HEK293 (cell line): ENCODE results near the gene ETV4.

ENCODE experiments used
- BCL11B ChIP-seq: fragments of 450-650 bp; formaldehyde crosslinking; IDR thresholded peaks from 2 replicates; pipeline ENCODE4 v1.5.1; 2016; ENCODE audit warnings: low read depth, missing biosample characterization, missing genetic modification characterization
- BCL6B ChIP-seq: fragments of 450-650 bp; formaldehyde crosslinking; IDR thresholded peaks from 2 replicates; pipeline ENCODE4 v1.5.1; 2017; ENCODE audit warnings: missing biosample characterization, missing genetic modification characterization
- CTCF ChIP-seq: fragments of 450-650 bp; formaldehyde crosslinking; IDR thresholded peaks from 2 replicates; pipeline ENCODE4 v1.5.1; 2016; ENCODE audit warnings: missing biosample characterization, missing genetic modification characterization
- GFI1B ChIP-seq: fragments of 450-650 bp; formaldehyde crosslinking; IDR thresholded peaks from 2 replicates; pipeline ENCODE4 v1.5.1; 2016; ENCODE audit warnings: missing biosample characterization, missing genetic modification characterization
- GLI2 ChIP-seq: fragments of 450-650 bp; formaldehyde crosslinking; IDR thresholded peaks from 2 replicates; pipeline ENCODE4; 2017; ENCODE audit warnings: missing biosample characterization, missing genetic modification characterization, low read depth, borderline replicate concordance
- HIC1 ChIP-seq: fragments of 450-650 bp; formaldehyde crosslinking; IDR thresholded peaks from 2 replicates; pipeline ENCODE4 v1.5.1; 2016; ENCODE audit warnings: missing biosample characterization, missing genetic modification characterization
- HOXA7 ChIP-seq: sonication (generic); formaldehyde crosslinking; IDR thresholded peaks from 2 replicates; pipeline ENCODE4 v1.8.1; 2022; ENCODE audit warnings: missing genetic modification reagents, borderline replicate concordance
- PBX3 ChIP-seq: sonication (generic); formaldehyde crosslinking; IDR thresholded peaks from 2 replicates; pipeline ENCODE4 v1.8.1; 2022; ENCODE audit warnings: mild to moderate bottlenecking, moderate library complexity, missing genetic modification reagents
- PRDM10 ChIP-seq: fragments of 450-650 bp; formaldehyde crosslinking; IDR thresholded peaks from 2 replicates; pipeline ENCODE4 v1.5.1; 2016; ENCODE audit warnings: missing biosample characterization, missing genetic modification characterization
- PRDM2 ChIP-seq: fragments of 450-650 bp; formaldehyde crosslinking; IDR thresholded peaks from 2 replicates; pipeline ENCODE4 v1.5.1; 2016; ENCODE audit warnings: missing biosample characterization, missing genetic modification characterization, borderline replicate concordance
- SP7 ChIP-seq: fragments of 450-650 bp; formaldehyde crosslinking; IDR thresholded peaks from 2 replicates; pipeline ENCODE4 v1.5.1; 2016; ENCODE audit warnings: missing biosample characterization, missing genetic modification characterization
- WT1 ChIP-seq: fragments of 450-650 bp; formaldehyde crosslinking; IDR thresholded peaks from 2 replicates; pipeline ENCODE4 v1.5.1; 2016; ENCODE audit warnings: missing biosample characterization, missing genetic modification characterization
- ZBTB44 ChIP-seq: fragments of 450-650 bp; IDR thresholded peaks from 2 replicates; pipeline ENCODE4 v1.5.1; 2018; ENCODE audit warnings: missing biosample characterization, mild to moderate bottlenecking, missing genetic modification characterization
- ZNF211 ChIP-seq: fragments of 450-650 bp; formaldehyde crosslinking; IDR thresholded peaks from 2 replicates; pipeline ENCODE4 v1.5.1; 2016; ENCODE audit warnings: low read depth, missing biosample characterization, missing genetic modification characterization
- ZNF239 ChIP-seq: fragments of 450-650 bp; formaldehyde crosslinking; IDR thresholded peaks from 2 replicates; pipeline ENCODE4 v1.5.1; 2016; ENCODE audit warnings: missing biosample characterization, missing genetic modification characterization
- ZNF416 ChIP-seq: fragments of 450-650 bp; formaldehyde crosslinking; IDR thresholded peaks from 2 replicates; pipeline ENCODE4 v1.5.1; 2016; ENCODE audit warnings: missing biosample characterization, missing genetic modification characterization
- ZNF580 ChIP-seq: fragments of 450-650 bp; formaldehyde crosslinking; IDR thresholded peaks from 2 replicates; pipeline ENCODE4 v1.5.1; 2016; ENCODE audit warnings: missing biosample characterization, missing genetic modification characterization
- ZNF645 ChIP-seq: fragments of 450-650 bp; formaldehyde crosslinking; IDR thresholded peaks from 2 replicates; pipeline ENCODE4; 2016; ENCODE audit warnings: missing biosample characterization, missing genetic modification characterization

Gene ETV4

GRCh38 chr17:43573579-43574321, 27.6 kb upstream of the ETV4 start (continued):
- TF ChIP-seq PRDM2 (tag by site-specific recombination) (no peak), HOXA7 (no peak), GFI1B (tag by site-specific recombination) (peak; percentile 91), CTCF (tag by site-specific recombination) (no peak), ZNF645 (no peak), BCL11B (tag by site-specific recombination) (no peak), ZNF580 (tag by site-specific recombination) (peak; percentile 96), SP7 (tag by site-specific recombination) (no peak), ZBTB44 (tag by site-specific recombination) (0 out of 2 replicates have a peak, but pooled peaks have one; percentile 45), ZNF416 (tag by site-specific recombination) (no peak), WT1 (tag by site-specific recombination) (no peak), ZNF239 (no peak), ZNF211 (no peak), BCL6B (tag by site-specific recombination) (no peak), PBX3 (CRISPR knock-in tag) (no peak), PRDM10 (no peak), GLI2 (tag by site-specific recombination) (no peak; the same call in 1 of the 2 replicates), HIC1 (tag by site-specific recombination) (peak; percentile 66)
